ENCODE measurements around the gene NMS.
"Not testable (repeated sequence)": the region's sequence is repeated elsewhere in the genome, so short reads cannot be mapped to it uniquely, and the experiment has no call there.

Gene NMS, protein sequence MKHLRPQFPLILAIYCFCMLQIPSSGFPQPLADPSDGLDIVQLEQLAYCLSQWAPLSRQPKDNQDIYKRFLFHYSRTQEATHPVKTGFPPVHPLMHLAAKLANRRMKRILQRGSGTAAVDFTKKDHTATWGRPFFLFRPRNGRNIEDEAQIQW

DNA sequence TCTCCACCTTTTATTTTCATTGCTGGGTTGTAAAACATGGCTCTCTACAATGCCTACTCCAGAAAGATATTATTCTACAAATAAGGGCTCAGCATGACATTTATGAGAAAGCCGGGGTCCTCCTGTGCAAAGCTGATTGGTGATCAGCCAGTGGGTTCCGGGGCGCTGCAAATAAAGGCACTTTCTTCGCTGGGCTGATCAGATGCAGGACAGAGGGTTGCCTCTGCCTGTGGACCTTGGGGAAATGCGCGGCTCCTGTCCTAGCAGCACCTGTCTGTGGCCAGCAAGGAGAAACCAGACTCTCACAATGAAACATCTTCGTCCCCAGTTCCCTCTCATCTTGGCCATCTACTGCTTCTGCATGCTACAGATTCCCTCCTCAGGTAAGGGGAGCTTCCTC, at the start of gene NMS:
Gene NMS, plus strand, starts transcription at position 301 of the 400 bp plus-strand sequence. Its CDS starts 7 bp downstream, at position 308.
- DNase-seq: no peak

DNA sequence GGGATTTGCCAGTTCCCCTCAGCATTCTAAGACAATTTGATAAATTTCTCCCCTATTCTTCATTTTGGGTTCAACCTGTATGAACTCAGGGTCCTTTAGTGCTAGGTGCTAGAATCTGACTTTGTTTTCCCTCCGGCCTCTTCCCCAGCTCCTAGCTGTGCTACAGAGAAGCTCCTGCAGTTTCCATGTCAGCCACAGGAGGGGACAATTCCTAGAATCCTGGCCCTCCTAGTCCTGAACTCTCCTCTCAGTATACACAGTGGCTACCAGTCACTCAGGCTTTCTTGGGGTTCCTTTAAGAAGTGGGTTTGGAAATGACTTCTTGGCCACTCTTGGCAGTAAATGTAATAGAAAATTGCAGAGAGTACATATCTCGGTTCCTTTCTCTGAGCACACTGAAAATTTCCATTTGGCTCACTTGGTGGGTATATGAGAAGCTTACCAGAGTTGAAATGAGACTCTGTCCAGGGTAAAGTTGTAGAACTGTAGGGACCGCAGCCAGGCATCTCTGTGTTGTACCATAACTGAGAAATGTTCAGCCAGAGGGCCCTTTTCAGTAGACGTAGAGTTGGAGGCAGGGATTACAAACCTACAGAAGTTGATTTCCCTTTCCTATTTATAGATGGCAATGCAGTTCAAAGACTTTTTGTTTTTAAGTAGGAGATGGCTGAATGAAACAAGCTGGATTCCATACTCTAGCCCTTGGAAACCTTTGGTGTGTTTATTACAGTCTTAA, 47.8 kb upstream of the NMS start:
- no peak for DNase-seq

GRCh38 chr2:100423631-100424030, 46.7 kb upstream of the NMS start:
- no peak for DNase-seq

DNA sequence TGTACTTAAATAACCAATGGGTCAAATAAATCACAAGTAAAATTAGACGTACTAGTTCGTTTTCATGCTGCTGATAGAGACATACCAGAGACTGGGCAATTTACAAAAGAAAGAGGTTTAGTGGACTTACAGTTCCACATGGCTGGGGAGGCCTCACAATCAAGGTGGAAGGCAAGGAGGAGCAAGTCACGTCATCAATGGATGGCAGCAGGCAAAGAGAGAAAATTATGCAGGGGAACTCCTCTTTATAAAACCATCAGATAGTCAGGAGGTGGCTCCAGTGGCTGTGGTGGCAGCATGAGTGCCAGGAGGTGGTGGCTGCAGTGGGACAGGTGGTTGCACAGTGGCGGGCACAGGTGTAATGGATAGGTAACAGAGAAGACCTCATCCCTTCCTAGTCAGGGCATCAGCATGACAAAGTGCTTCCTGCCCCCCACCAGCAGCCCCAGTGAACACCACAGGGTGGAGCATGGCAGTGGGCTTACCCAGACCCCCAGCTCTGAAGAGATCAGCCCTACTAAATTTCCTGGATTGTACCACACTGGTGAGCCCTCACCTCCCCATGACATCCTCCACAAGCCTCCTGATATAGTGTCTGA, 45.9 kb upstream of the NMS start:
- no peak for DNase-seq

DNA sequence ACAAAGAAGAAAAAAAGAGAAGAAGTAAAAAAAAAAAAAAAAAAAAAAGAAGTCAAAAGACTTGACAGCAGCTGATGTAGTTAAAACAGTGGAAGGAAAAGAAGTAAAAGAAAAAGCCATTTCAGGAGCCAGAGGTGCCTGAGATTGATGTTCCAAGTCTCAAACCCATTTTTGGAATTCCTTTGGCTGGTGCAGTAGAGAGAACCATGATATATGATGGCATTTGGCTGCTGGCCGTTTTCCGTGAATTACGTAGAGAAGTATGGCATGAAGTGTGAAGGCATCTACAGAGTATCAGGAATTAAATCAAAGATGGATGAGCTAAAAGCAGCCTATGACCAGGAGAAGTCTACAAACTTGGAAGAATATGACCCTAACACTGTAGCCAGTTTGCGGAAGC, 45.2 kb upstream of the NMS start:
- DNase-seq: no peak

DNA sequence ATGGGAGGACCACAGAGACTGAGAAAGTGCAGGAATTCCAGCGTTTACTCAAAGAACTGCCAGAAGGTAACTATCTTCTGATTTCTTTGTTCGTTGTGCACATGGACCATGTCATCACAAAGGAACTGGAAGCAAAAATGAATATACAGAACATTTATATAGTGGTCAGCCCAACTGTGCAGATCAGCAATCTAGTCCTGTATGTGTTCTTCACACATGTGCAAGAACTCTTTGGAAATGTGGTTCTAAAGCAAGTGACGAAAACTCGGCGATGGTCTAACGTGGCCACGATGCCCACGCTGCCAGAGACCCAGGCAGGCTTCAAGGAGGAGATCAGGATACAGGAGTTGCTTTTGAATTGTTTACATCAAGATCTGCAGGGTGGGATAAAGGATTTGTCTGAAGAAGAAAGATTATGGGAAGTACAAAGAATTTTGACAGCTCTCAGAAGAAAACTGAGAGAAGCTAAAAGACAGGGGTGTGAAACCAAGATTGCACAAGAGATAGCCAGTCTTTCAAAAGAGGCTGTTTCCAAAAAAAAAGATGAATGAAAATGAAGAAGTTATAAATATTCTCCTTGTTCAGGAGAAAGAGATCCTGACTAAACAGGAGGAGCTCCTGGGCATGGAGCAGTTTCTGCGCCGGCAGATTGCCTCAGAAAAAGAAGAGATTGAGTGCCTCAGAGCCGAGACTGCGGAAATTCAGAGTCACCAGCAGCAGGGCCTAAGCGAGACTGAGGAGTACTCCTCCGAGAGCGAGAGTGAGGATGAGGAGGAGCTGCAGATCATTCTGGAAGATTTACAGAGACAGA, 44.5 kb upstream of the NMS start:
- DNase-seq: no peak

DNA sequence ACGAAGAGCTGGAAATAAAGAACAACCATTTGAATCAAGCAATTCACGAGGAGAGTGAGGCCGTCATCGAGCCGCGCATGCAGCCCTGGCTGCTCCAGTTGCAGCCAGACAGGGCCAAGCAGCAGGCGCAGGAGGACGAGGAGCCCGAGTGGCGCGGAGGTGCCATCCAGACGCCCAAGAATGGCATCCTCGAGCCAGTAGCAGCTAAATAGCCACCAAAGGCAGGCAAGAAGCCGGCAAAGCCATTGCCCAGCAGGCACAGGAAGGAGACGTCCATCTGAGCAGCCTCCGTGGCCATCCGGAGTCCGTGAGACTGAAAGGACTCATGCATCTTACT, 43.9 kb upstream of the NMS start:
- no peak for DNase-seq

DNA sequence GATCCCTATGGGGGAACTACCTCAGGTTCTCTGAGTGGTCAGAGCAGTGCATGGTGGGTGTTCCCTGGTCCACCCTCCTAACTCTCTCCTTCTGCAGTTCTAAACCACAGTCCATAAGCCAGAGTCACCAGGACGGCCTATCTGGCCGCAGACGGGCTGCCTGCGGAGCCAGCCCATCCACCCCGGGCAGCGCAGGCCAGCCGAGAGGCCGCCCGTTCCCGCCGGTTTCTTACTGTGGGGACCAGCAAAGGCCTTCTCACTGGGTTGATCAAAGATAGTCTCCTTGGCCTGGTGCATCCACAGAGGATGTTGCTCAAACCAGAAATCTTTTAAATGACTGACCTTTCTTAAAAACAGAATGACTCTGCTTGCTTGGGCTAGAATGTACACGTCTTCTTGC, 43.2 kb upstream of the NMS start:
- DNase-seq: no peak

- no peak for DNase-seq
Observed at GRCh38 chr2:100427627-100428258, 42.5 kb upstream of the NMS start.

GRCh38 chr2:100429726-100430125, 40.6 kb upstream of the NMS start:
- no peak for DNase-seq

DNA sequence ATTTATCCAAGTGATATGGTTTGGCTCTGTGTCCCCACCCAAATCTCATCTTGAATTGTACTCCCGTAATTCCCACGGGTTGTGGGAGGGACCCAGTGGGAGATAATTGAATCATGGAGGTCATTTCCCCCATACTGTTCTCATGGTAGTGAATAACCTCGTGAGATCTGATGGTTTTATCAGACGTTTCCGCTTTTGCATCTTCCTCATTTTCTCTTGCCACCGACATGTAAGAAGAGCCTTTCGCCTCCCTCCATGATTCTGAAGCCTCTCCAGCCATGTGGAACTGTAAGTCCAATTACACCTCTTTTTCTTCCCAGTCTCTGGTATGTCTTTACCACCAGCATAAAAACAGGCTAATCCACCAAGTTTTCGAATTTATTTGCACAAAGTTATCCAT, 32.5 kb upstream of the NMS start:
- no peak for DNase-seq

- DNase-seq: no peak
Observed at GRCh38 chr2:100446696-100447095, 23.6 kb upstream of the NMS start.

- no peak for DNase-seq
Observed at GRCh38 chr2:100451092-100451491, 19.2 kb upstream of the NMS start.

DNA sequence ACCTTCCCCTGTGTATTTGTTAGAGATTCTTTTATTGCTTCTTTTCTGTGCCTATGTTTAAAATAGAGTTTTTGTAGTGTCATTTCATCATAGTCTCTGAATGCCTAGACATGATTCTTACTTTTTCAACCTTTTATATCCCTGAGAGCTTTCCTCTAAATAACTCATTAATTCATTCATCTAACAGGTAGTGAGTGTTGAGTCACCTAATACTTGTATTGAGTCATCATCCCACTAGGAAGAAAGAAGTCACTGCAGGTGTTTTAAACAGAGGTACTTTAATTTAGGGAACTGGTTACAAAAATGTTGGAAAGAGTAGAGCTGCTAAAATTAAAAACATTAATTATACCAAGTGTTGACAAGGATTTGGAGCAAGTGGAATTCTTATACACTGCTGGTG, 18.5 kb upstream of the NMS start:
- no peak for DNase-seq

- DNase-seq: no peak
Observed at GRCh38 chr2:100453853-100454252, 16.4 kb upstream of the NMS start.

DNA sequence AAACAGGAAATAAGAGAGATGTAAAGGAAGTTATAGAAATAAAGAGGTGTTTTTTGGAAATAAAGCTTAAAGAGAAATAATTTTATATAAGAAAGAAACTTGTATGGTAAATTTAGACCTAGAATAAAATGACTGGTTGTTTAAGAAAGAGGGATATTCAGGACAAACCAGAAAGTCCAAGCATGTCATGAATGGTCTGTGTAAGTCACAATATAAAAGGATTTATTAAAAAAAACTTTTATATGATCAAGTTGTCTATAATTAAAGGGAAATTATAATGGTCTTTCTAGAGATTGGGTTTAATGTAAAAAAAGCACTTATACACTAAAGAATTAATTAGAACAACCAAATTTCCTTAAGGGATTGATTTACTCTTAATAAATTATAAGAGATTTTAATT, 13.9 kb upstream of the NMS start:
- not testable (repeated sequence) for DNase-seq

- DNase-seq: no peak
Observed at GRCh38 chr2:100460904-100461530, 9.3 kb upstream of the NMS start.

GRCh38 chr2:100470898-100471514, 724 bp downstream of the NMS start:
- peak; percentile 73 for DNase-seq

- DNase-seq: no peak
Observed at GRCh38 chr2:100476606-100477005, 6.3 kb downstream of the NMS start.

GRCh38 chr2:100482741-100483140, 12.5 kb downstream of the NMS start:
- no peak for DNase-seq

GRCh38 chr2:100483895-100484294, 13.6 kb downstream of the NMS start:
- no peak for DNase-seq

- DNase-seq: no peak
Observed at GRCh38 chr2:100484390-100484789, 14.1 kb downstream of the NMS start.
